ENCODE results near the gene SLC6A13.

SLC6A13 gene

GRCh38 chr12:273382-273781, 10.7 kb upstream of the SLC6A13 start:
- H3K4me1 Mint-ChIP-seq: peaks cover 5% of the 10 kb centered on the region
- H3K27me3 Mint-ChIP-seq: no peaks in the 10 kb centered on the region
- H3K27ac Mint-ChIP-seq: no peak overlapping the region
- H3K36me3 Mint-ChIP-seq: peaks cover 2% of the 10 kb centered on the region
- no peak overlapping the region for H3K4me3 Mint-ChIP-seq
- H3K9me3 Mint-ChIP-seq: no peaks in the 10 kb centered on the region

GRCh38 chr12:272942-273341, 10.3 kb upstream of the SLC6A13 start:
- Mint-ChIP-seq H3K36me3 (peaks cover 2% of the 10 kb centered on the region), H3K27ac (no peak overlapping the region), H3K27me3 (no peaks in the 10 kb centered on the region), H3K9me3 (no peaks in the 10 kb centered on the region), H3K4me3 (no peak overlapping the region), H3K4me1 (peaks cover 5% of the 10 kb centered on the region)

- Mint-ChIP-seq H3K27ac (no peak overlapping the region), H3K36me3 (no peaks in the 10 kb centered on the region), H3K4me3 (no peak overlapping the region), H3K9me3 (no peaks in the 10 kb centered on the region), H3K27me3 (no peaks in the 10 kb centered on the region), H3K4me1 (peaks cover 5% of the 10 kb centered on the region)
These were observed 8.5 kb upstream of the SLC6A13 start for GRCh38 chr12:271161-271560.

- peaks cover 16% of the 10 kb centered on the region for H3K4me1 Mint-ChIP-seq
- no peak overlapping the region for H3K27ac Mint-ChIP-seq
- H3K4me3 Mint-ChIP-seq: no peak overlapping the region
- no peaks in the 10 kb centered on the region for H3K27me3 Mint-ChIP-seq
- no peaks in the 10 kb centered on the region for H3K36me3 Mint-ChIP-seq
- no peaks in the 10 kb centered on the region for H3K9me3 Mint-ChIP-seq
These were observed 6.6 kb upstream of the SLC6A13 start for GRCh38 chr12:269191-269590.

GRCh38 chr12:268483-268840, 5.8 kb upstream of the SLC6A13 start:
- Mint-ChIP-seq H3K36me3 (no peaks in the 10 kb centered on the region), H3K27me3 (no peaks in the 10 kb centered on the region), H3K4me1 (peaks cover 20% of the 10 kb centered on the region), H3K4me3 (no peak overlapping the region), H3K9me3 (no peaks in the 10 kb centered on the region), H3K27ac (no peak overlapping the region)

- Mint-ChIP-seq H3K4me3 (no peak overlapping the region), H3K4me1 (peaks cover 18% of the 10 kb centered on the region), H3K9me3 (no peaks in the 10 kb centered on the region), H3K36me3 (no peaks in the 10 kb centered on the region), H3K27ac (no peak overlapping the region), H3K27me3 (no peaks in the 10 kb centered on the region)
These were observed 5.2 kb upstream of the SLC6A13 start for GRCh38 chr12:267581-268482.

GRCh38 chr12:265096-265495, 2.5 kb upstream of the SLC6A13 start:
- H3K4me3 Mint-ChIP-seq: no peak overlapping the region
- no peaks in the 10 kb centered on the region for H3K36me3 Mint-ChIP-seq
- H3K27ac Mint-ChIP-seq: no peak overlapping the region
- H3K9me3 Mint-ChIP-seq: no peaks in the 10 kb centered on the region
- H3K27me3 Mint-ChIP-seq: peaks cover 3% of the 10 kb centered on the region
- H3K4me1 Mint-ChIP-seq: peaks cover 15% of the 10 kb centered on the region

GRCh38 chr12:264269-264668, 1.6 kb upstream of the SLC6A13 start:
- H3K27ac Mint-ChIP-seq: no peak overlapping the region
- no peaks in the 10 kb centered on the region for H3K36me3 Mint-ChIP-seq
- H3K4me1 Mint-ChIP-seq: peaks cover 15% of the 10 kb centered on the region
- peaks cover 3% of the 10 kb centered on the region for H3K27me3 Mint-ChIP-seq
- H3K4me3 Mint-ChIP-seq: no peak overlapping the region
- H3K9me3 Mint-ChIP-seq: no peaks in the 10 kb centered on the region

- peaks cover 3% of the 10 kb centered on the region for H3K27me3 Mint-ChIP-seq
- no peak overlapping the region for H3K4me3 Mint-ChIP-seq
- no peaks in the 10 kb centered on the region for H3K9me3 Mint-ChIP-seq
- peaks cover 15% of the 10 kb centered on the region for H3K4me1 Mint-ChIP-seq
- H3K27ac Mint-ChIP-seq: no peak overlapping the region
- H3K36me3 Mint-ChIP-seq: no peaks in the 10 kb centered on the region
These were observed 938 bp upstream of the SLC6A13 start for GRCh38 chr12:263574-263973.

GRCh38 chr12:262113-262512, 523 bp downstream of the SLC6A13 start:
- peaks cover 15% of the 10 kb centered on the region for H3K4me1 Mint-ChIP-seq
- H3K36me3 Mint-ChIP-seq: no peaks in the 10 kb centered on the region
- H3K27ac Mint-ChIP-seq: no peak overlapping the region
- H3K4me3 Mint-ChIP-seq: no peak overlapping the region
- peaks cover 14% of the 10 kb centered on the region for H3K27me3 Mint-ChIP-seq
- H3K9me3 Mint-ChIP-seq: no peaks in the 10 kb centered on the region

GRCh38 chr12:257521-258321, 4.9 kb downstream of the SLC6A13 start:
- Mint-ChIP-seq H3K4me1 (no peaks in the 10 kb centered on the region), H3K27ac (no peak overlapping the region), H3K4me3 (no peak overlapping the region), H3K27me3 (peaks cover 28% of the 10 kb centered on the region), H3K36me3 (no peaks in the 10 kb centered on the region), H3K9me3 (no peaks in the 10 kb centered on the region)

GRCh38 chr12:256958-257357, 5.7 kb downstream of the SLC6A13 start:
- Mint-ChIP-seq H3K4me3 (no peak overlapping the region), H3K27me3 (peaks cover 31% of the 10 kb centered on the region), H3K27ac (no peak overlapping the region), H3K4me1 (no peaks in the 10 kb centered on the region), H3K9me3 (no peaks in the 10 kb centered on the region), H3K36me3 (no peaks in the 10 kb centered on the region)

GRCh38 chr12:256225-256624, 6.4 kb downstream of the SLC6A13 start:
- Mint-ChIP-seq H3K4me1 (no peaks in the 10 kb centered on the region), H3K27ac (no peak overlapping the region), H3K27me3 (peaks cover 31% of the 10 kb centered on the region), H3K9me3 (no peaks in the 10 kb centered on the region), H3K36me3 (no peaks in the 10 kb centered on the region), H3K4me3 (no peak overlapping the region)

- no peaks in the 10 kb centered on the region for H3K9me3 Mint-ChIP-seq
- H3K4me1 Mint-ChIP-seq: no peaks in the 10 kb centered on the region
- H3K4me3 Mint-ChIP-seq: no peak overlapping the region
- peaks cover 28% of the 10 kb centered on the region for H3K27me3 Mint-ChIP-seq
- H3K36me3 Mint-ChIP-seq: no peaks in the 10 kb centered on the region
- no peak overlapping the region for H3K27ac Mint-ChIP-seq
These were observed 7.7 kb downstream of the SLC6A13 start for GRCh38 chr12:254912-255311.

- Mint-ChIP-seq H3K9me3 (peaks cover 2% of the 10 kb centered on the region), H3K27me3 (peaks cover 29% of the 10 kb centered on the region), H3K4me1 (no peaks in the 10 kb centered on the region), H3K36me3 (no peaks in the 10 kb centered on the region), H3K27ac (no peak overlapping the region), H3K4me3 (no peak overlapping the region)
These were observed 8.6 kb downstream of the SLC6A13 start for GRCh38 chr12:254039-254438.

- Mint-ChIP-seq H3K9me3 (peaks cover 5% of the 10 kb centered on the region), H3K27ac (no peak overlapping the region), H3K36me3 (no peaks in the 10 kb centered on the region), H3K27me3 (peaks cover 29% of the 10 kb centered on the region), H3K4me3 (no peak overlapping the region), H3K4me1 (no peaks in the 10 kb centered on the region)
These were observed 9.4 kb downstream of the SLC6A13 start for GRCh38 chr12:253116-253831.

All from activated naive CD4-positive, alpha-beta T cell treated with anti-CD3 and anti-CD28 coated beads, Interleukin-2, amount 50 U/mL, for 24 hours (primary cell).